Stimulated activated CD4-positive, alpha-beta T cell treated with anti-CD3 and anti-CD28 coated beads, Interleukin-2, amount 100 ng/mL, for 48 hours (primary cell): ENCODE data around the gene ESRRA.
"Not testable (repeated sequence)": the region's sequence is repeated elsewhere in the genome, so short reads cannot be mapped to it uniquely, and the experiment has no call there.

Experiments
- DNase-seq, 2 donors: peaks; one replicate each; pipeline ENCODE4 v3.0.0-alpha.2; 2020

The ESRRA gene

DNA sequence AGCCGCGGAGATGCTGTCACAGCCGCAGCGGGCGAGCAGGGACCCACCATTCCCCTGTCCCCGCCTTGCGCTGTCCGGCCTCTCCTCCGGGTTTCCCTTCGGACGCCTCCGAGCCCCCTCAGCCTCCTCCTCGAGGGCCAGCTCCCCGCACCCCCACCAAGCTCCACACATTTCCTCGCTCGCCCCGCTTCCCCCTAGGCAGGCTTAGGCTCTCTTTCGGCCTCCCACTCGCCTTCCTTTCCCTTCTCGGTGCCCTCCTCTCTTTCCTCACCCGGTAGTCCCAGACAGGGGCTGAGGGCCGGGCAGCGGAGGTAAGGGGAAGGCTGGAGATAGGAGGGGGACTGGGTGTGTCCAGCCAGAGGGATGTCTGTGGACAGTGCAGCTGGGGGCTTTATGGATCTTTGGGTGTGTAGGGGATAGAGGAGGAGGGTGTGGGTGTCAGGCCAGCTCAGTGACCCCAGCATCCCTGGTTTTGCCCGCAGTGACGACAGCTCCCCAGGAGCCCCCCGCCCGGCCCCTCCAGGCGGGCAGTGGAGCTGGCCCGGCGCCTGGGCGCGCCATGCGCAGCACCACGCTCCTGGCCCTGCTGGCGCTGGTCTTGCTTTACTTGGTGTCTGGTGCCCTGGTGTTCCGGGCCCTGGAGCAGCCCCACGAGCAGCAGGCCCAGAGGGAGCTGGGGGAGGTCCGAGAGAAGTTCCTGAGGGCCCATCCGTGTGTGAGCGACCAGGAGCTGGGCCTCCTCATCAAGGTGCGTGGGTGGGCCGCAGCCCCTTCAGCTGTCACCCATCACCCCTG, 12.7 kb upstream of the ESRRA start:
- DNase-seq = no peak

DNA sequence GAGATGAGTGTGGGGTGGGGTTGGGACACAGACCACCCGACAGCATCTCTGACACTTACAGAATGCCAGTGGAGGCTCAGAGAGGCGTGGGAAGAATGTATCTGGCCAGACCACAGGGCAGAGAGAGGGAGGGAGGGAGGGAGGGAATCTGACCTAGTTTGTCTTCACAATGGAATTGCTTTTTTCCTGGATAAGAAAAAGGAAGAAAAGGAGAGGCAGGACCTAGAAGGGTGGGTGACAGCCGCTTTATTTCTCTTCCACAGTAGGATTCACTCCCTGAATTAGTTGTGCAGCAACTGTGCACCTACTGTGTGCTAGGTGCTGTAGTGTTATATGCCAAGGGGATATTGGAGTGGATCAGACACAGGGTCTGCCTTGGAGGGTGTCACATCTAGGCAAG, 10.6 kb upstream of the ESRRA start:
- DNase-seq = no peak

DNA sequence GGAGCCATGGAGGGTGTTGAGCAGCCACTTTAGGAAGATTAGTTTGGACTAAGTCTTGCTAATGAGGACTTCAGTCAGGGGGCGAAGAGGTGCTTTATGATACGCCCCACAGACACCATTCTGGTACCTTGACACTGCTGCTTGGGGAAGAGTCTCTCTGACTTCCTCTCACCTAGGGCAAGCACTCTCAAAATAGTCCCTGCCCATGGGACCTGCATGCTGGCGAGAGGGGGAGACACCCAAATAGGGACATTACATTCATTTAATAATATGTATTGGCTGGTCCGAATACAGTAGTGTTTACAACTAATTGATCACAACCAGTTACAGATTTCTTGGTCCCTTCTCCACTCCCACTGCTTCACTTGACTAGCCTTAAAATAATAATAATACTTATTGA, 9.6 kb upstream of the ESRRA start:
- DNase-seq = no peak

DNA sequence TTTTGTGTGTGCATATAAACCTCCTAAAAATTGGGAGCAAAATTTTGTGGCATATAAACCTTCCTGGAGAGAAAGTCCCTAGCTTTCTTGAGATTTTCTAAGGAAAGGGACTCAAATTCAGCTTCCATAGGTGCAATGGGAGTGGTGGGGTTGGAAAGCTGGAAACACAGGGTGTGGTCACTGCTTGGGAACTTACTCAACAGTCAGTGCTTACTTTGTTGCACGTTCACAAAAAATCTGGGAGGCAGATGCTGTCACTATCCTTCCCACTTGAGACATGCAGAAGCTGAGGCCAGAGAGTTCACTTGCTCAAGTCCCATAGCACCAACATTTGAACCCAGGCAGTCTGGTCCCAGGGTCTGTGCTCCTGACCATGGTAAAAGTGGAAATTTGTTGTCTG, 9.1 kb upstream of the ESRRA start:
- no peak for DNase-seq

DNA sequence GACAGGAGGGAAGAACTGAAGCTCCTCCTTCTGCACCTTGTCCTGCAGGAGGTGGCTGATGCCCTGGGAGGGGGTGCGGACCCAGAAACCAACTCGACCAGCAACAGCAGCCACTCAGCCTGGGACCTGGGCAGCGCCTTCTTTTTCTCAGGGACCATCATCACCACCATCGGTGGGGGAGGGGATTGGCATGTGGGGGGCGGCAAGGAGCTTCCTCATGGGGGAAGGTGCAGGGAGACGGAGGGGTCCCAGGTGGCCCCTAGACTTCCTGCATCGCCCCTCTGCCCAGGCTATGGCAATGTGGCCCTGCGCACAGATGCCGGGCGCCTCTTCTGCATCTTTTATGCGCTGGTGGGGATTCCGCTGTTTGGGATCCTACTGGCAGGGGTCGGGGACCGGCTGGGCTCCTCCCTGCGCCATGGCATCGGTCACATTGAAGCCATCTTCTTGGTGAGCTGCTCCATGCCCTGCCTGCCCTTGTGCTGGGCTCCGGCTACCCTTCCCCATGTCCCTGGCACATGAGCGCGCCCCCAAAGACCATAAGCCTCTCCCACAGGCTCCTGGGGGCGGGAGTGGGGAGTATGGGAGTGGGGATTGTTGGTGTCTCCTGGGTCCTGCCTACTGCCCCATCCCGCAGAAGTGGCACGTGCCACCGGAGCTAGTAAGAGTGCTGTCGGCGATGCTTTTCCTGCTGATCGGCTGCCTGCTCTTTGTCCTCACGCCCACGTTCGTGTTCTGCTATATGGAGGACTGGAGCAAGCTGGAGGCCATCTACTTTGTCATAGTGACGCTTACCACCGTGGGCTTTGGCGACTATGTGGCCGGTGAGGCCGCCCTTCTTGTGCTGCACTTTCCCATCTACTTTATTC, 8.3 kb upstream of the ESRRA start:
- DNase-seq = no peak

DNA sequence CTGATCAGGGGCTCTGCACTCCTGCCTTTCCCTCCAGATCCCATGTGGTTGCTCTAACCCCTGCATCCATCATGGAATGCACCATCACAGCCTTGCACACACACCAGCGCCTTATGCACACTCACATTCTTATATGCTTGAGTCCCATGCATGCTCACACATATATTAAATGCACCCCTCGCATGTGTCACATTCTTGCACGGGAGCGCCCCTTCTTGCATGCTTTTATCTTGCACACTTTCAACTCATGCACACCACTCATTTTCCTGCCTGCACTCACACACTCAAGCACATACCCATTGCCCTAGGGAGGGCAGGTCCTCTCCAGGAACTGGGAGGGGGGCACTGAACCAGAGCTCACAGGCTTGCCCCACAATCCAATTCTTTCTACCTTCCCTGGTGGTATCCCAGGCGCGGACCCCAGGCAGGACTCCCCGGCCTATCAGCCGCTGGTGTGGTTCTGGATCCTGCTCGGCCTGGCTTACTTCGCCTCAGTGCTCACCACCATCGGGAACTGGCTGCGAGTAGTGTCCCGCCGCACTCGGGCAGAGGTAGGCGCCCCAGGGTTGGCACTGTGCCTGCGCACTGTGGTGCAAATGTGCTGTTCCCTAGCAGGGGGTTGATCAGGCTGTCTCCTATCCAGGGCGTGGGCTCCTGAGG, 7.5 kb upstream of the ESRRA start:
- no peak for DNase-seq

DNA sequence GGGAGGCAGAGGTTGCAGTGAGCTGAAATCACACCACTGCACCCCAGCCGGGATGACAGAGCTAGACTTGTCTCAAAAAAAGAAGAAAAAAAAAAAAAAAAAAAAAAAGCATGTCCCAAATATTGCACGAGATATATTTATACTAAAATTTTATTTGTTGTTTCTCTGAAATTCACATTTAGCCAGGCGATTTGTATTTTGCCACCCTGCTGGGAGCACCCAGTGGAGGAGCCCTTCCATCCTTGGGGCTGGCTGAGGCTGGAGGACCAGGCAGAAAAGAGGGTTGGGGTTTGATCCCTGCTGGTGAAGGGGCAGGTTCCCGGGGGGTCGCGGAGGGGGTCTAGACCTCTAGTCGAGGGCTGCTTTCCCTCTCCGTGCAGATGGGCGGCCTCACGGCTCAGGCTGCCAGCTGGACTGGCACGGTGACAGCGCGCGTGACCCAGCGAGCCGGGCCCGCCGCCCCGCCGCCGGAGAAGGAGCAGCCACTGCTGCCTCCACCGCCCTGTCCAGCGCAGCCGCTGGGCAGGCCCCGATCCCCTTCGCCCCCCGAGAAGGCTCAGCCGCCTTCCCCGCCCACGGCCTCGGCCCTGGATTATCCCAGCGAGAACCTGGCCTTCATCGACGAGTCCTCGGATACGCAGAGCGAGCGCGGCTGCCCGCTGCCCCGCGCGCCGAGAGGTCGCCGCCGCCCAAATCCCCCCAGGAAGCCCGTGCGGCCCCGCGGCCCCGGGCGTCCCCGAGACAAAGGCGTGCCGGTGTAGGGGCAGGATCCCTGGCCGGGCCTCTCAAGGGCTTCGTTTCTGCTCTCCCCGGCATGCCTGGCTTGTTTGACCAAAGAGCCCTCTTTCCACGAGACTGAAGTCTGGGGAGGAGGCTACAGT, 6.1 kb upstream of the ESRRA start:
- DNase-seq = no peak

DNA sequence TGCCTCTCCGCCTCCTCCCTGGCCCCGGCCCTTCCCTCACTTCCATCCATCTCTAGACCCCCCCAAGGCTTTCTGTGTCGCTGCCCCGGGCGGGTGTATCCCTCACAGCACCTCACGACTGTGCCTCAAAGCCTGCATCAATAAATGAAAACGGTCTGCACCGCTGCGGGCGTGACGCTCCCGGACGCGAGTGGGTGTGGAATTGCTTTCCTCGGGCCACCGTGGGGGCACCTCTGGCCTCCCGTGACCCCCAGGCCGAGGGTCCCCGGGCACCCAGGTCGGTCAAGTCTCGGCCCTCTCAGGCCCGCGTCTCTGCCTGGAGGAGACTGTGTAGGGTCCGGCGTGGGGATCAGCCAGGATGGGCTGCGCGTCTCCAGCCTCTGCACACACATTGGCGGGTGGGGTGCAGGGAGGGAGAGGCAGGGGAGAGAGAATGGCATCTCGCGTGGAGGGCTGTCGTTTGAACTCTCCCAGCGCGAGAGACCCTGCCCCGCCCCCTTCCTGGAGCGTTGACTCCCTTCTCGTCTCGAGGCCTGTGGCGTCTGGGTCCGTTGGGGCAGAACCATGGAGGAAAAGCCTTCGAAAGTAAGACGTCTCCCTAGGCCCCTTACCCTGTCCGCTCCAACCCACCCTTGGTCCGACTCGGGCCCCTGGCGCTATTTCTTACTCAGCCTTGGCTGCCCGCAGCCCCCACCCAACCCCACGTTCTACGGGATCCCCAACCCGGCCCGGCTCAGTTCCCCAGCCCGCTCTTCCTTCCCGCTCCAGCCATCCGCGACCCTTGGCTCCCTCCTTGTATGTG, 5.3 kb upstream of the ESRRA start, which contains the start of gene CATSPERZ:
TSS of gene CATSPERZ (plus strand) at position 512 of the 802 bp plus-strand sequence. CDS start at position 565, 53 bp downstream.
- no peak for DNase-seq

DNA sequence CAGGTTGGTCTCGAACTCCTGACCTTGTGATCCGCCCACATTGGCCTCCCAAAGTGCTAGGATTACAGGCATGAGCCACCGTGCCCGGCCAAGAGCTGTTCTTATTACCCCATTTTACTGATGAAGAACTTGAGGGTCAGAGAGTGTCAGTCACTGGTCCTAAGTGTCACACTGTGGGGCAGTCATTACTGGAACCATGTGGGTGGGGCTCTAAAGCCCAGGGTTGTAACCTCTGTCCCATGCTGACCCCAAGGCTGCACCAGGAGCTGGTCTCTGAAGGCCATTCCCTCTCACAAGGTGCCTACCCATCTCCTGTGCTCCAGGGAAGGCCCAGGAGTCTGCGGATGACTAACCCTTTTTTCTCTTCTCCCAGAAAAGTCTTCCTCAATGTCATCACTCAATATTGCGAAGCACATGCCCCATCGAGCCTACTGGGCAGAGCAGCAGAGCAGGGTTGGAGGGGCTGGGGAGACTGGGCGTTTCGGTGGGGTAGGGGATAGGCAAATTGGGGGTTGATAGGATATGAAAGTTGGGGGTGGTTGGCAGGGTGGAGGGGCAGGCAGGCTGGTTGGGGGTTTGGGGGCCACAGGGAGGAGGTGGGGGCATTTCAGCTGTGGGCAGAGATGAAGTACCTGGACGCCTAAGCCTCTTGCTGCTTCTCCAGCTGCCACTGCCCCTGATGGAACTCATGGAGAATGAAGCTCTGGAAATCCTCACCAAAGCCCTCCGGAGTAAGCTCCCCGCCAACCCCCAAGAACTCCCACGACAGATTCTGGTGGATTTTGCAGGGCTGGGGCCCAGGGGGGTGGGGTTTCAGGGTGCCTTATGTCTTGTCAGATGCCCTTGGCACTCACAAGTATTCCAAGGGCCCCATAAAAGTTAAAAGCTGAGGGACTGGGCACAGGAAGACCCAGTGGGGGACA, 2.0 kb upstream of the ESRRA start:
- DNase-seq = no peak

DNA sequence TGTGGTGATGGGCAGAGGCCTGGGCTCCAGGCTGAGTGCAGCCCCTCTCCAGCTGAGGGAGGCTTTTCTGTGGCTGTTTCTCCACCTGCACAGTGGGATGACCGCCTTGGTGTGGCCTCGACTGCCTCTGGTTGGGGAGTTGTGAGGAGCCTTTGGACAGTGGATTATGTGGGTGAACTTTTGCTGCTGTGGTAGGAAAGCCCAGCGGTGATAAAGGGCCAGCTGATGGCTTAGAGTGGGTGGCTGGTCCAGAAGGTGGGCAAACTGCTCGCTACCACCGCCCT, 1.4 kb upstream of the ESRRA start:
- no peak for DNase-seq

DNA sequence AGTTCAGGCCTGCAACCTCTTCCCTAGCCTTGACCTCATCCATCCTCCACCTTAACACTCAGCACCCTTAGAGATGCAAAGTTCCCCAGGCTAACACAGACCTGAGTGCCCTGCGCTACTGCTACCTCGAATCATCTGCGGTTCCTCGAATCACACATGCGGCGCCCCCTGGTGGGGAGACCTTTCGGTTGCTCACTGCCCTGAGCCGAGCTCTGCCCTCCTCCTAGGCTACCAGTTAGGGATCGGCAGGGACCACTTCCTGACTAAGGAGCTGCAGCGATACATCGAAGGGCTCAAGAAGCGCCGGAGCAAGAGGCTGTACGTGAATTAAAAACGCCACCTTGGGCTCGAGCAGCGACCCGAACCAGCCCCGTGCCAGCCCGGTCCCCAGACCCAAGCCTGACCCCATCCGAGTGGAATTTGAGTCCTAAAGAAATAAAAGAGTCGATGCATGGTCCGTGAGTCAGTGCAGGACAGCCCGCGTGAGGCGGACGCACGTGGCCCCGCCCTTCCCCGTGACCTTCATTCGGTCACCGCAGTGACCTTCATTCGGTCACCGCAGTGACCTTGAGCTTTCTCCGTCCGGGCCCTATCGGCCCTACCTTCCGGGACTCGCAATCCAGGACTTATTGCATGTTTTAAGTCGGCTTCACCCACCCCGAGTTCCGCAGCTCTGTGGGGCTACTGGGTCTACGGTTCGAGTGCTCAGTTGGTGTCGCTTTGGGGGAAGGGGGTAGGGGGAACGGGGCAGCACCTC, 830 bp upstream of the ESRRA start:
- DNase-seq = peak; percentile 95 to 98

DNA sequence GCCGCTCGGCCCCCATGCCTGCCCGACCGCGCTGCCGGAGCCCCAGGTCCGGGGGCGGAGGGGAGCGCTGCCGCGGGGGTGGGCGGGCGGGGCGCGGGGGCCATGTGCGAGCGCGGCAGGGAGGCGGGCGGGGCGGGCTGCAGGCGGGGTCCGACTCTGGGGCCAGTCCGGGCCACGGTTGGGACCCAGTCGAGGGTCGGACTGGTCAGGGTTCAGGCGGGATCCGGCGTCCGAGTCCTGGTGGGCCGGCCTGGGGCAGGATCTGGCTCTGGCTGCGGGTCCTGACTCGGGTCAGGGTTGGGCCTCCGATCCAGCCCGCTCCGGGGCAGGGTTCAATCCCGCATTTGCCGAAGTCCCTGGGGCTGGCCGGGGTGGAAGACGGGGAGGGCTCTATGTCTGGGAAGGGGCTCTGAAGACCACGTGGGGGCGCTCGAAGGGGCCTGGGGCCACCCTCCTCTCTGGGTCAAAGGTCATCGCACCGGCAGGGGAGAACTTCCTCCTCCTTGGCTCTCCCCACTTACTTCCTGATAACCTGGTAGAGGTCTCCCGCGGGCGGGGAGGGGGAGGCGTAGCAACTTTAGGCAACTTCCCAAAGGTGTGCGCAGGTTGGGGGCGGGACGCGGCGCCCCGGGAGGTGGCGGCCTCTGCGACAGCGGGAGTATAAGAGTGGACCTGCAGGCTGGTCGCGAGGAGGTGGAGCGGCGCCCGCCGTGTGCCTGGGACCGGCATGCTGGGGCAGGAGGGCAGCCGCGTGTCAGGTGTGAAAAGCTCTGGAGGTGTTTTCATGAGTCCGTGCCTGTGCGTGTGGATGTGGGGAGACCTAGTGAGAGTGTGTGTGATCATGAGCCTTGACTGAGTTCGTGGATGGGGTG, 603 bp downstream of the ESRRA start:
- DNase-seq = peak; percentile 56 to 60

DNA sequence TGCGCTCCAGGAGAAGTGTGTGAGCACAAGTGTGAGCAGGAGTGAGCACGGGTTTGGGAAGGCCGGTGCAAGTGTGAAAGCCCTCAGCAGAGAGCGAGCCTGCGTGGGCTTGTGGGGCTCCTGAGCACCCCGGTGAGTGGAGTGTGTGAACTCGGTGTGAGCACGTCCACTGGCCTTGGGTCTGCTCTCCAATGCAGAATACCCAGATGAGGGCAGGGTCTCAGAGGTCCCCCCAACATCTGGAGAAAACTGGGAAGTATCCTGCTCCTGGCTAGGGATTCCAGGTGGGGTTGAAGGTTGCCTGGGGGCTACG, 1.2 kb downstream of the ESRRA start:
- DNase-seq = no peak

DNA sequence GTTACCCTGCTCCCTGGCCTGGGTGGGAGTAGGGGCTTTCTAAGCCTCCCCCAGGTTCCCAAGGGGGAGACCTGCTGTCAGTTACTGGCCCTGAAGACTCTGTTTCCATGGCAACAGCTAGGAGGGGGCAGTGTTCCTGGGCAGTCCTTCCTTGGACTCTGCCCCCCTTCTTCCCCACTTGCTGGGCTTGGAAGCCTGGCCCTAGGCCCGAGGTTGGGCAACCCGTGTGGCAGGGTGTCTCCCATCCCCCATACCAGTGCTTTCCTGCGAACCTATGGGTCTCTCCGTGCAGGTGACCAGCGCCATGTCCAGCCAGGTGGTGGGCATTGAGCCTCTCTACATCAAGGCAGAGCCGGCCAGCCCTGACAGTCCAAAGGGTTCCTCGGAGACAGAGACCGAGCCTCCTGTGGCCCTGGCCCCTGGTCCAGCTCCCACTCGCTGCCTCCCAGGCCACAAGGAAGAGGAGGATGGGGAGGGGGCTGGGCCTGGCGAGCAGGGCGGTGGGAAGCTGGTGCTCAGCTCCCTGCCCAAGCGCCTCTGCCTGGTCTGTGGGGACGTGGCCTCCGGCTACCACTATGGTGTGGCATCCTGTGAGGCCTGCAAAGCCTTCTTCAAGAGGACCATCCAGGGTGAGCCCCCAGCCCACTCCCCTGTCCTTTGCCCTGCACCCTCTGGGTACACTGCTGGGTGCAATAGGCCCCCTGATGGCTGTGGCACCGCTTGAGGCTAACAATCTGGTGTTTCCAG, 1.7 kb downstream of the ESRRA start:
- DNase-seq = no peak

DNA sequence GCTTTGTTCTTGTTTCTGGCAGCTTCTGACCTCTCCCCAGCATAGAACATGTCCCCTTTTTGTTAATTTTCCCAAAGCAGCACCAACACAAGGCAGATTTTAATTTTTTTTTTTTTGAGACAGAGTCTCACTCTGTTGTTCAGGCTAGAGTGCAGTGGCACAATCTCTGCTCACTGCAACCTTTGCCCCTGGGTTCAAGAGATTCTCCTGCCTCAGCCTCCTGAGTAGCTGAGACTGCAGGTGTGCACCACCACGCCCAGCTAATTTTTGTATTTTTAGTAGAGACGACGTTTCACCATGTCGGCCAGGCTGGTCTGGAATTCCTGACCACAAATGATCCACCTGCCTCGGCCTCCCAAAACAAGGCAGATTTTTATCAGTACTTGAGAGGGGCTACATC, 2.5 kb downstream of the ESRRA start:
- DNase-seq = not testable (repeated sequence)

DNA sequence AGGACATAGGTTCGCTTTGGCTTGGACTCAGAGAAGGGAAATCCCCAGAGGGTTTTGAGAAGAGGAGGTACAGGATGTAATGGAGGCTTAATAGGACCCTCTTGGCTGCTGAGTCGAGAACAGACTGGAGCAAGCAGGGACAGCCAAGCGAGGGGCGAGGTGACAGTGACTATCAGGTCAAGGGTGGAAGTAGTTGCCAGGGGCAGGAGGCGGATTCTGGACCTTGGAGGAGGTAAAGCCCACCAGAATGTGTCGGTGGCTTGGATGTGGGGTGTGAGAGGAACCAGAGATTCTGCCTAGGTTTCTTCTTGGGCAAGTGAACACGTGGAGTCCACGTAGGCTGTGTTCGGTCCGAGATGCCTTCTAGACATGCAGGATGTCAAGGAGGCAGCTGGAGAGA, 7.6 kb downstream of the ESRRA start:
- DNase-seq = no peak

DNA sequence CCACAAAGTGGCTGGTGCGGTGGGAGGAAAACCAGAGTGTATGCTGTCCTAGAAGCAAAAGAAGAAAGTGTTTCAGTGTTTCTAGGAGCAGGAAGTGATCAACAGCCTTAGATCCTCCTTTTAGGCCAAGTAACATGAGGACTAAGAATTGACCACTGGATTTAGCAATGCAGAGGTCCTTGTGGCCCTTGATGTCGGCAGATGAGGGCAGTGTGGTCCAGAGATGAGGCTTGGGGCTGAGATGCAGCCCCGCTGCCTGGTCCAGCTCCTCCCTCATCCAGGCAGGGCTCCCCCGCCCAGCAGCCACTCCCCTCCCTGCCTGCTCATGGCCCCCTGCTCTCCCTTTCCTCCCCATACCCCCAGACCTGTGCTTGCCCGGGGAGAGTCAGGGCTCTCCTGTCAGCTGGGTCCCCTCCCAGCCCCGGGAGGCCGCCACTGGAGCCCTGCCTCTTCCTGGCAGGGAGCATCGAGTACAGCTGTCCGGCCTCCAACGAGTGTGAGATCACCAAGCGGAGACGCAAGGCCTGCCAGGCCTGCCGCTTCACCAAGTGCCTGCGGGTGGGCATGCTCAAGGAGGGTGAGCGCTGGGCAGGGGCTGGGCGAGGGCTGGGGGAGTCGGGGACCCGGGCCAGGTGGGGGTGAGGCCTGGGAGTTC, 8.3 kb downstream of the ESRRA start:
- no peak for DNase-seq
